HEK293 (cell line): ENCODE results near the gene SLC17A9.

Source experiments
- CTCF ChIA-PET: fragments of 350-600 bp; formaldehyde crosslinking; extraction: SDS; loops from one replicate; lab custom pipeline; 2021; ENCODE audit warnings: antibody characterized with exemption; lab: Yijun Ruan, JAX
- POLR2A ChIA-PET: fragments of 300-600 bp; formaldehyde crosslinking; extraction: SDS; loops from one replicate; lab custom pipeline; 2020; ENCODE audit warnings: antibody characterized with exemption, inconsistent platforms; lab: Yijun Ruan, JAX
- H3K27ac ChIP-seq: fragments of 200-500 bp; sonication (Bioruptor generic); 2 replicates; pipeline ENCODE4 v1.5.1; 2014; ENCODE audit warnings: low read depth, low read length, control low read depth, inconsistent platforms; ENCODE audit errors: extremely low read depth
- H3K36me3 ChIP-seq, 2 experiments: fragments of 200-500 bp in 1 of 2; sonication (Bioruptor generic) in 1 of 2; 1 replicate in 1 of 2; 2 replicates in 1 of 2; pipeline ENCODE4 v1.5.1; 2014 to 2017; ENCODE audit warnings: inconsistent platforms in 2 of 2, low read length in 2 of 2; ENCODE audit not compliant: control insufficient read depth in 2 of 2, insufficient read depth in 1 of 2
- H3K4me1 ChIP-seq: fragments of 200-500 bp; sonication (Bioruptor generic); 2 replicates; pipeline ENCODE4 v1.5.1; 2014; ENCODE audit warnings: mild to moderate bottlenecking, low read length, inconsistent platforms; ENCODE audit not compliant: control insufficient read depth, insufficient read depth
- H3K4me3 ChIP-seq: 2 replicates; pipeline ENCODE4 v1.5.1; 2011; ENCODE audit warnings: low read depth, mild to moderate bottlenecking, control low read depth, low read length, moderate library complexity
- H3K9me3 ChIP-seq: fragments of 200-500 bp; sonication (Bioruptor generic); 2 replicates; pipeline ENCODE4 v1.5.1; 2014; ENCODE audit warnings: low read depth, low read length, inconsistent platforms; ENCODE audit not compliant: control insufficient read depth, insufficient read depth
- BCL11B ChIP-seq: fragments of 450-650 bp; formaldehyde crosslinking; IDR thresholded peaks from 2 replicates; pipeline ENCODE4 v1.5.1; 2016; ENCODE audit warnings: low read depth, missing biosample characterization, missing genetic modification characterization
- PRDM1 ChIP-seq: fragments of 450-650 bp; formaldehyde crosslinking; IDR thresholded peaks from 2 replicates; pipeline ENCODE4; 2016; ENCODE audit warnings: missing biosample characterization, missing genetic modification characterization
- PRDM2 ChIP-seq: fragments of 450-650 bp; formaldehyde crosslinking; IDR thresholded peaks from 2 replicates; pipeline ENCODE4 v1.5.1; 2016; ENCODE audit warnings: missing biosample characterization, missing genetic modification characterization, borderline replicate concordance
- RBAK ChIP-seq: fragments of 450-650 bp; formaldehyde crosslinking; IDR thresholded peaks from 2 replicates; pipeline ENCODE4 v1.5.1; 2016; ENCODE audit warnings: missing biosample characterization, missing genetic modification characterization
- SP3 ChIP-seq: fragments of 450-650 bp; formaldehyde crosslinking; IDR thresholded peaks from 2 replicates; pipeline ENCODE4 v1.5.1; 2016; ENCODE audit warnings: missing biosample characterization, missing genetic modification characterization
- ZBTB1 ChIP-seq: fragments of 450-650 bp; formaldehyde crosslinking; IDR thresholded peaks from 2 replicates; pipeline ENCODE4 v1.5.1; 2016; ENCODE audit warnings: missing biosample characterization, missing genetic modification characterization
- ZBTB20 ChIP-seq: fragments of 450-650 bp; formaldehyde crosslinking; IDR thresholded peaks from 2 replicates; pipeline ENCODE4 v1.5.1; 2016; ENCODE audit warnings: missing biosample characterization, missing genetic modification characterization
- ZBTB21 ChIP-seq: fragments of 450-650 bp; formaldehyde crosslinking; IDR thresholded peaks from 2 replicates; pipeline ENCODE4 v1.5.1; 2017; ENCODE audit warnings: missing biosample characterization, missing genetic modification characterization
- ZBTB6 ChIP-seq: fragments of 450-650 bp; formaldehyde crosslinking; IDR thresholded peaks from 2 replicates; pipeline ENCODE4 v1.5.1; 2017; ENCODE audit warnings: missing biosample characterization, missing genetic modification characterization
- ZBTB7A ChIP-seq: fragments of 450-650 bp; formaldehyde crosslinking; IDR thresholded peaks from 2 replicates; pipeline ENCODE4 v1.5.1; 2016; ENCODE audit warnings: low read depth, missing biosample characterization, missing genetic modification characterization
- ZBTB8A ChIP-seq: fragments of 450-650 bp; formaldehyde crosslinking; IDR thresholded peaks from 2 replicates; pipeline ENCODE4 v1.5.1; 2016; ENCODE audit warnings: missing biosample characterization, missing genetic modification characterization
- ZIC2 ChIP-seq: fragments of 450-650 bp; formaldehyde crosslinking; IDR thresholded peaks from 2 replicates; pipeline ENCODE4 v1.5.1; 2016; ENCODE audit warnings: missing biosample characterization, missing genetic modification characterization
- ZNF10 ChIP-seq: fragments of 450-650 bp; formaldehyde crosslinking; IDR thresholded peaks from 2 replicates; pipeline ENCODE4 v1.5.1; 2017; ENCODE audit warnings: missing biosample characterization, missing genetic modification characterization
- ZNF146 ChIP-seq: fragments of 450-650 bp; formaldehyde crosslinking; IDR thresholded peaks from 2 replicates; pipeline ENCODE4 v1.5.1; 2016; ENCODE audit warnings: missing biosample characterization, missing genetic modification characterization
- ZNF2 ChIP-seq: fragments of 450-650 bp; formaldehyde crosslinking; IDR thresholded peaks from 2 replicates; pipeline ENCODE4 v1.5.1; 2016; ENCODE audit warnings: missing biosample characterization, missing genetic modification characterization
- ZNF214 ChIP-seq: fragments of 450-650 bp; formaldehyde crosslinking; IDR thresholded peaks from 2 replicates; pipeline ENCODE4 v1.5.1; 2017; ENCODE audit warnings: missing biosample characterization, mild to moderate bottlenecking, missing genetic modification characterization, borderline replicate concordance
- ZNF274 ChIP-seq, 2 experiments: fragments of 200-500 bp in 1 of 2; fragments of 450-650 bp in 1 of 2; sonication (Bioruptor generic) in 1 of 2; formaldehyde crosslinking in 1 of 2; IDR thresholded peaks; 2 replicates each; pipeline versions ENCODE4 v1.5.1 to v1.6.1; 2014 to 2016; ENCODE audit warnings: borderline replicate concordance in 1 of 2, inconsistent platforms in 1 of 2, low read length in 1 of 2, missing biosample characterization in 1 of 2, missing genetic modification characterization in 1 of 2
- ZNF473 ChIP-seq: fragments of 450-650 bp; formaldehyde crosslinking; IDR thresholded peaks from 2 replicates; pipeline ENCODE4 v1.5.1; 2017; ENCODE audit warnings: missing biosample characterization, missing genetic modification characterization
- ZNF623 ChIP-seq: fragments of 450-650 bp; formaldehyde crosslinking; IDR thresholded peaks from 2 replicates; pipeline ENCODE4 v1.5.1; 2016; ENCODE audit warnings: missing biosample characterization, missing genetic modification characterization
- ZNF658 ChIP-seq: fragments of 450-650 bp; formaldehyde crosslinking; IDR thresholded peaks from 2 replicates; pipeline ENCODE4; 2016; ENCODE audit warnings: missing biosample characterization, missing genetic modification characterization
- TF ChIP-seq, protein P1 (sequence below): fragments of 450-650 bp; formaldehyde crosslinking; IDR thresholded peaks from 2 replicates; pipeline ENCODE4 v1.5.1; 2017; ENCODE audit warnings: missing biosample characterization, mild to moderate bottlenecking, missing genetic modification characterization, moderate library complexity
- TF ChIP-seq, protein P2 (sequence below): fragments of 450-650 bp; formaldehyde crosslinking; IDR thresholded peaks from 2 replicates; pipeline ENCODE4 v1.5.1; 2017; ENCODE audit warnings: missing biosample characterization, missing genetic modification characterization

Gene SLC17A9

DNA sequence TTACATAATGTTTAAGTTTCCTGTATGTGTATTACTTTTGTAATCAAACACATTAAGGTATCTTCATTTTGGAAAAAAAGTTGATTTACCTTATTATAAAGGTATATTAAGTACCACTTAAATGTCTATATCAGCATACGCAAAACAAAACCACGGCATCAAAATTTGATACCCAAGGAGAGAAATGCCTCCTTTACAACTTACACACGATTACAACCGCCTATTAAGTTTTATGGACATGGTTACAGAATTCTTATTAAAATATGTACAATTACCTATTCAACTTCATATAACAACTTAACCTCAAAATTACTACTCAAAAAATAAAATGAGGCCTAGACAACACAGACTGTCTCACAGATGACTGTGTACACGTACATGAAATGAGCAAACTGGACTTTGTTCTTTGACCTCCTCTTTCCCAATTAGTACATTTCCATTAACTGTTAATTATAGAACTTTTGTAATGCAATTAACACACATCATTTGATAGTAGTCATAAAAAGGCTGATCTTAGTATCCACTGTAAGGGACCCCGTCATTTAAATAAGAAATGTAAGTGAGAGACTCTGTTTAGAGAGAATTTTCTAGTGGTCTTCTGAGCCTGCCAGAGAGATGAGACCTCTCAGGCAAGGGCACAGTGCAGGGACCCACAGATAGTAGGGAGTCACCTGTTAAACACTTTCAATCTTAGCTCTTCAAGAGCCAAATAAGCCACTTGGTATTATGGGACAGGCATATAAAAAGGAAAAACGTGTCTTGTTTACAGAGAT is 28.7 kb upstream of the SLC17A9 start (continued):
- no peak for TF ChIP-seq ZBTB7A
- no peak for TF ChIP-seq ZNF658 (tag by site-specific recombination)
- no peak for TF ChIP-seq RBAK (tag by site-specific recombination)
- no peak for TF ChIP-seq ZNF10
- no peak for TF ChIP-seq SP3 (tag by site-specific recombination)
- no peak for TF ChIP-seq ZIC2 (tag by site-specific recombination)
- TF ChIP-seq, all 188 proteins: peak for 3

DNA sequence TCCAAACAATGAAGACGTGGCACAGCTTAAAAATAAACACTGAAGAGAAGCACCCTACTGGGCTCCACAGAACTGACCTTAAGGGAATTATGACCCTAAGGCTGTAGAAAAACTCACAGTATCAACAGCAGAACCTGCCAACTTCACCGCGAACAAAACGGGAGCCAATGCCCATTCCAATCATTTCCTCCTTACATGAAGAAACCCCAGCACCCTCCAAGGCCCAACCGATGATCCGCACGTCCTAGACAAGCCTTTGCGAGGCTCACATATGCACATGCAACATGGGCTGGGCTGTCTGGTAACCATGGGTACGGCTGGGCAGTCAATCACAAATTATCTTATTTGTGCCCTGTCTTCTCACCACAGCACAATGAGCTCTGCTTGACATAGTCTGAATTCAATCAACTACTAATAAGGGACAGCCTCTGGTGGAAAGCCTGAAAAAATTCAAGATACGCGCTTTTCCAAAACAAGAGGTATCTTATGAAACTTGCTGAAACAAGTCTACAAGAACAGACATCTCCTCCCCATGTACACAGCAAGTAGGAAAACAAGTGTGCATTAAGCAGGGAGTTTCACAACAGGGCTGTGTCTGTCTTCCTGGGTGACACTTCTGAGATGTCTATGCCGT is 27.9 kb upstream of the SLC17A9 start:
- Histone ChIP-seq H3K4me1 (peaks cover 32% of the 10 kb centered on the region), H3K9me3 (no peaks in the 10 kb centered on the region), H3K27ac (peak overlapping the region; percentile 89; the same call in 1 of the 2 replicates), H3K36me3 (peaks cover 0 to 7% of the 10 kb centered on the region in 2 experiments; a peak in 1 of 3 replicates), H3K4me3 (peak overlapping the region; percentile 86)
- POLR2A ChIA-PET = interaction anchor here (0.7 to 2.2 kb wide), 2 partner anchors 9 to 13 kb away, joined by 3 to 13 read pairs; partner anchors contain the start of gene GID8
- CTCF ChIA-PET = interaction anchor here (0.6 to 2.2 kb wide), 6 partner anchors 17 to 299 kb away, joined by 3 to 11 read pairs (median 3); no protein-coding TSS in a partner anchor
- TF ChIP-seq ZNF214 (no peak), ZBTB20 (tag by site-specific recombination) (no peak), ZNF473 (tag by site-specific recombination) (no peak), PRDM2 (tag by site-specific recombination) (no peak), PRDM1 (tag by site-specific recombination) (no peak), BCL11B (no peak), ZNF146 (tag by site-specific recombination) (no peak), ZNF623 (tag by site-specific recombination) (no peak), ZNF274 (IDR thresholded peaks at IDR 0.05; ENCODE audit: low read length) (no peak), ZNF274 (tag by site-specific recombination; IDR thresholded peaks at IDR 0.05; ENCODE audit: borderline replicate concordance) (no peak), ZBTB1 (tag by site-specific recombination) (no peak), ZBTB8A (tag by site-specific recombination) (no peak), ZBTB6 (no peak), ZBTB21 (tag by site-specific recombination) (no peak), ZNF2 (tag by site-specific recombination) (no peak)
- TF ChIP-seq, protein P1, sequence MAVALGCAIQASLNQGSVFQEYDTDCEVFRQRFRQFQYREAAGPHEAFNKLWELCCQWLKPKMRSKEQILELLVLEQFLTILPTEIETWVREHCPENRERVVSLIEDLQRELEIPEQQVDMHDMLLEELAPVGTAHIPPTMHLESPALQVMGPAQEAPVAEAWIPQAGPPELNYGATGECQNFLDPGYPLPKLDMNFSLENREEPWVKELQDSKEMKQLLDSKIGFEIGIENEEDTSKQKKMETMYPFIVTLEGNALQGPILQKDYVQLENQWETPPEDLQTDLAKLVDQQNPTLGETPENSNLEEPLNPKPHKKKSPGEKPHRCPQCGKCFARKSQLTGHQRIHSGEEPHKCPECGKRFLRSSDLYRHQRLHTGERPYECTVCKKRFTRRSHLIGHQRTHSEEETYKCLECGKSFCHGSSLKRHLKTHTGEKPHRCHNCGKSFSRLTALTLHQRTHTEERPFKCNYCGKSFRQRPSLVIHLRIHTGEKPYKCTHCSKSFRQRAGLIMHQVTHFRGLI (tag by site-specific recombination) = peak; percentile 15; the same call in 1 of the 2 replicates
- TF ChIP-seq, protein P2, sequence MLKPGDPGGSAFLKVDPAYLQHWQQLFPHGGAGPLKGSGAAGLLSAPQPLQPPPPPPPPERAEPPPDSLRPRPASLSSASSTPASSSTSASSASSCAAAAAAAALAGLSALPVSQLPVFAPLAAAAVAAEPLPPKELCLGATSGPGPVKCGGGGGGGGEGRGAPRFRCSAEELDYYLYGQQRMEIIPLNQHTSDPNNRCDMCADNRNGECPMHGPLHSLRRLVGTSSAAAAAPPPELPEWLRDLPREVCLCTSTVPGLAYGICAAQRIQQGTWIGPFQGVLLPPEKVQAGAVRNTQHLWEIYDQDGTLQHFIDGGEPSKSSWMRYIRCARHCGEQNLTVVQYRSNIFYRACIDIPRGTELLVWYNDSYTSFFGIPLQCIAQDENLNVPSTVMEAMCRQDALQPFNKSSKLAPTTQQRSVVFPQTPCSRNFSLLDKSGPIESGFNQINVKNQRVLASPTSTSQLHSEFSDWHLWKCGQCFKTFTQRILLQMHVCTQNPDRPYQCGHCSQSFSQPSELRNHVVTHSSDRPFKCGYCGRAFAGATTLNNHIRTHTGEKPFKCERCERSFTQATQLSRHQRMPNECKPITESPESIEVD (tag by site-specific recombination) = peak; percentile 9; the same call in 1 of the 2 replicates
